ENCODE measurements around the gene KCP. TPM values are rescaled to one million over a fixed set of nuclear protein-coding genes. Genes with fewer than 3 reads are reported as not detected.

The KCP gene
- total RNA-seq, 1 experiment from 2014 or later = 9.9 TPM

- 0 out of 2 replicates have a peak, but pooled peaks cover 5% of the 10 kb centered on the region for H3K36me3 ChIP-seq (ENCODE audit: low read depth)
- H3K9me3 ChIP-seq (ENCODE audit: insufficient read depth, low read depth) = no peaks in the 10 kb centered on the region
- POLR2A ChIA-PET (ENCODE audit: unreplicated experiment) = no interaction called here
- no peak overlapping the region for H3K4me2 ChIP-seq
- no peaks in the 10 kb centered on the region for H3K27me3 ChIP-seq (ENCODE audit: insufficient read depth, low read depth)
- no peaks in the 10 kb centered on the region for H3K79me2 ChIP-seq (ENCODE audit: low read depth)
- no peak overlapping the region for H3K4me3 ChIP-seq
- peaks cover 26% of the 10 kb centered on the region for H3K4me1 ChIP-seq (replicated peaks; ENCODE audit: insufficient read depth)
- intact Hi-C loops (cut with micrococcal nuclease; ENCODE audit: unreplicated experiment) = no loop called here
- TF ChIP-seq, protein P1, sequence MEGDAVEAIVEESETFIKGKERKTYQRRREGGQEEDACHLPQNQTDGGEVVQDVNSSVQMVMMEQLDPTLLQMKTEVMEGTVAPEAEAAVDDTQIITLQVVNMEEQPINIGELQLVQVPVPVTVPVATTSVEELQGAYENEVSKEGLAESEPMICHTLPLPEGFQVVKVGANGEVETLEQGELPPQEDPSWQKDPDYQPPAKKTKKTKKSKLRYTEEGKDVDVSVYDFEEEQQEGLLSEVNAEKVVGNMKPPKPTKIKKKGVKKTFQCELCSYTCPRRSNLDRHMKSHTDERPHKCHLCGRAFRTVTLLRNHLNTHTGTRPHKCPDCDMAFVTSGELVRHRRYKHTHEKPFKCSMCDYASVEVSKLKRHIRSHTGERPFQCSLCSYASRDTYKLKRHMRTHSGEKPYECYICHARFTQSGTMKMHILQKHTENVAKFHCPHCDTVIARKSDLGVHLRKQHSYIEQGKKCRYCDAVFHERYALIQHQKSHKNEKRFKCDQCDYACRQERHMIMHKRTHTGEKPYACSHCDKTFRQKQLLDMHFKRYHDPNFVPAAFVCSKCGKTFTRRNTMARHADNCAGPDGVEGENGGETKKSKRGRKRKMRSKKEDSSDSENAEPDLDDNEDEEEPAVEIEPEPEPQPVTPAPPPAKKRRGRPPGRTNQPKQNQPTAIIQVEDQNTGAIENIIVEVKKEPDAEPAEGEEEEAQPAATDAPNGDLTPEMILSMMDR (conservative IDR thresholded peaks at IDR 0.05) = no peak
- TF ChIP-seq EZH2 (IDR thresholded peaks at IDR 0.05; ENCODE audit: low read depth) = no peak
- H3K27ac ChIP-seq = no peak overlapping the region
- CTCF ChIA-PET = interaction anchor here (0.5 kb wide), 1 partner anchor 44 kb away, joined by 6 read pairs; no protein-coding TSS in a partner anchor
- no peaks in the 10 kb centered on the region for H3K9me2 ChIP-seq (ENCODE audit: insufficient read depth)
- BruUV-seq (replicated peaks) = no TSS peak
- no peaks in the 10 kb centered on the region for H4K20me1 ChIP-seq (ENCODE audit: insufficient read depth)
- H2AFZ ChIP-seq = no peak overlapping the region
- DNase-seq = no peak
- H3F3A ChIP-seq (ENCODE audit: insufficient read depth, low read depth) = peaks cover 33% of the 10 kb centered on the region; the same call in 1 of the 2 replicates
These were observed 11.1 kb downstream of the KCP start for GRCh38 chr7:128899392-128899791.

DNA sequence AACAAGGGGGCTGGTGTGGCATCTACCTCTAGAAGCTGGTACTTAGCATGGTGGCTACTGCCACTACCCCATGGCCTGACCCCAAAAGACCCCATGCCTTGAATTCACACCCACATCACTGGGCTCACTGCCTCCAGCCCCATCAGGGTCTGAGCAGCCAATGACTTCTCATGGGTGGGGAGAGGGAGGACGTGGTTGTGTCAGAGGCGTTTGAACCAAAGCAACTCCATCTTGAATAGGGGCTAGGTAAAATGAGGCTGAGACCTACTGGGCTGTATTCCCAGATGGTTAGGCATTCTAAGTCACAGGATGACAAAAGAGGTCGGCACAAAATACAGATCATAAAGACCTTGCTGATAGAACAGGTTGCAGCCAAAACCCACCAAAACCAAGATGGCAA, 15.2 kb downstream of the KCP start:
- ChIA-PET POLR2A (ENCODE audit: unreplicated experiment) (no interaction called here), CTCF (no interaction called here)
- H3K9me2 ChIP-seq (ENCODE audit: insufficient read depth) = no peaks in the 10 kb centered on the region
- no peak overlapping the region for H2AFZ ChIP-seq
- no peak overlapping the region for H3K4me2 ChIP-seq
- intact Hi-C loops (cut with micrococcal nuclease; ENCODE audit: unreplicated experiment) = no loop called here
- no TSS peak for BruUV-seq (replicated peaks)
- TF ChIP-seq, protein P1 (conservative IDR thresholded peaks at IDR 0.05) = no peak
- no peak for TF ChIP-seq EZH2 (IDR thresholded peaks at IDR 0.05; ENCODE audit: low read depth)
- H3K79me2 ChIP-seq (ENCODE audit: low read depth) = no peaks in the 10 kb centered on the region; the same call in 1 of the 2 replicates
- peaks cover 32% of the 10 kb centered on the region; the same call in 1 of the 2 replicates for H3F3A ChIP-seq (ENCODE audit: insufficient read depth, low read depth)
- DNase-seq = no peak
- H3K9me3 ChIP-seq (ENCODE audit: insufficient read depth, low read depth) = no peaks in the 10 kb centered on the region
- no peak overlapping the region for H3K4me3 ChIP-seq
- peaks cover 32% of the 10 kb centered on the region for H3K4me1 ChIP-seq (replicated peaks; ENCODE audit: insufficient read depth)
- H4K20me1 ChIP-seq (ENCODE audit: insufficient read depth) = no peaks in the 10 kb centered on the region
- H3K27ac ChIP-seq = no peak overlapping the region
- no peaks in the 10 kb centered on the region for H3K27me3 ChIP-seq (ENCODE audit: insufficient read depth, low read depth)
- 0 out of 2 replicates have a peak, but pooled peaks cover 5% of the 10 kb centered on the region for H3K36me3 ChIP-seq (ENCODE audit: low read depth)

DNA sequence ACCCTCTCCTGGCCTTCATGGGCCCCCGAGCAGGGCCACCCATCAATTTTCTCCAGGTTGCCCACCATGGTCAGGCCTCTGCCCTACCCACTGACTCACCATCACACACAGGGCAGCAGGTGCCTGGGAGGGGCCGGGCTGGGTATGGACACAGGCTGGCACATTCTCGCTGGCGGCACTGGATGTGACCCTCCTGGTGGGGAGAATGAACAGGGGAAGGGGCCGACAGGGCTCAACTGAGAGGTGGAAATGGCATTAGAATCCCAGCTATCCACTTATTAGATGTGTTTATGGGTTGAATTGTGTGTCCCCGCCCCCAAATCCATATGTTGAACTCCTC, 16.4 kb downstream of the KCP start:
- Histone ChIP-seq H4K20me1 (ENCODE audit: insufficient read depth) (no peaks in the 10 kb centered on the region), H3K4me2 (peak overlapping the region; percentile 83), H3K36me3 (ENCODE audit: low read depth) (no peaks in the 10 kb centered on the region), H3K9me3 (ENCODE audit: insufficient read depth, low read depth) (no peaks in the 10 kb centered on the region), H3K4me1 (replicated peaks; ENCODE audit: insufficient read depth) (peaks cover 43% of the 10 kb centered on the region), H3K27ac (peak overlapping the region; percentile 75), H3K27me3 (ENCODE audit: insufficient read depth, low read depth) (no peaks in the 10 kb centered on the region), H2AFZ (no peak overlapping the region), H3K4me3 (no peak overlapping the region), H3F3A (ENCODE audit: insufficient read depth, low read depth) (peaks cover 38% of the 10 kb centered on the region; the same call in 1 of the 2 replicates), H3K79me2 (ENCODE audit: low read depth) (peaks cover 4% of the 10 kb centered on the region; the same call in 1 of the 2 replicates), H3K9me2 (ENCODE audit: insufficient read depth) (no peaks in the 10 kb centered on the region)
- intact Hi-C loops (cut with micrococcal nuclease; ENCODE audit: unreplicated experiment) = loop anchor here (5.0 kb wide), 3 partner anchors 62 to 318 kb away; partner anchors contain the start of gene FLNC
- no TSS peak for BruUV-seq (replicated peaks)
- POLR2A ChIA-PET (ENCODE audit: unreplicated experiment) = interaction anchor here (0.6 kb wide), 1 partner anchor 17 kb away, joined by 6 read pairs; the partner anchor contains the start of gene KCP
- CTCF ChIA-PET = no interaction called here
- DNase-seq = peak in 1 of 2 experiments; percentile 32
- no peak for TF ChIP-seq EZH2 (IDR thresholded peaks at IDR 0.05; ENCODE audit: low read depth)
- TF ChIP-seq, protein P1 (conservative IDR thresholded peaks at IDR 0.05) = no peak

All from PC-9 (cell line).